Kidney tubule cell (primary cell): Measurements from ENCODE around the gene LRRC8D.
A peak's percentile ranks its signal among the peaks of the same experiment; 100 is the strongest.

Source experiments
- DNase-seq: peaks from one replicate; pipeline ENCODE4 v3.0.0-alpha.2; 2018; ENCODE audit warnings: low spot score

Gene LRRC8D

DNA sequence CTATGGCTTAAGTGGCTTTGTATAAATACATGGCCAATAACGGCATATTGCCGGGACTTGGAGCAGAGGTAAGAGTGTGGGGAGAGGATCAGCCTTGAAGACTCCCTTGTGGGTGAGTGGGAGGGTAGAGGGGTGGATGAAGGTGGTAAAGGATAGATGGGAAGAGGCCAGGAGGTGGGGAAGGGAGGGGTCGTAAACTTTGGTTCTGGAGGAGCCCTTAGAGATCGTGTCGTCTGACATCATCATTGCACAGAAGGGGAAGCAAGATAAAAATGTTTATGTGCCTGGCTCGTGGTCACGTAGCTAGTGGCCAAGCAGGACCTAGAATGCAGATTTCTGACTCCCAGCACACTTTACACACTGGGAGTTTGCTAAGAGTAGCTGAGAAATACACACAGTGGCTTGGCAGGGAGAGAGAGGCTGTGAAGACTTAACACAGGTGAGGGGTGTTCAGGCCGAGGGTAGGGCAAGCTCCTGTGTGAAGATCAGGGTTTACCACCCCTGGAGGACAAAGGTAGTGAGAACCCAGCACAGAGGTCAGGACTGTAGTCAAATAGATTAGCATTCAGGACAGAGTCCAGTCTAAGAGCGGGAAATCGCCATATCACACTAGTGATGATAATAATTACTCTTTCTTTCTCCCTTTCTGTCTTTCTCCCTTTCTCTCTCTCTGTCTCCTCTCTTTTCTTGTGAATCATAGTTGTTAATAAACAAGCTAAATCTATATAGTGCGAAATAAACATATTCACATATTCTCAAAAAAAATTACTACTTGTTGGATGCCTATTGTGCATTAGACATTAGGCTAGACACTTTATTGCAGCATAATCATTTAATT lies 75.5 kb downstream of the LRRC8D start:
- no peak for DNase-seq

DNA sequence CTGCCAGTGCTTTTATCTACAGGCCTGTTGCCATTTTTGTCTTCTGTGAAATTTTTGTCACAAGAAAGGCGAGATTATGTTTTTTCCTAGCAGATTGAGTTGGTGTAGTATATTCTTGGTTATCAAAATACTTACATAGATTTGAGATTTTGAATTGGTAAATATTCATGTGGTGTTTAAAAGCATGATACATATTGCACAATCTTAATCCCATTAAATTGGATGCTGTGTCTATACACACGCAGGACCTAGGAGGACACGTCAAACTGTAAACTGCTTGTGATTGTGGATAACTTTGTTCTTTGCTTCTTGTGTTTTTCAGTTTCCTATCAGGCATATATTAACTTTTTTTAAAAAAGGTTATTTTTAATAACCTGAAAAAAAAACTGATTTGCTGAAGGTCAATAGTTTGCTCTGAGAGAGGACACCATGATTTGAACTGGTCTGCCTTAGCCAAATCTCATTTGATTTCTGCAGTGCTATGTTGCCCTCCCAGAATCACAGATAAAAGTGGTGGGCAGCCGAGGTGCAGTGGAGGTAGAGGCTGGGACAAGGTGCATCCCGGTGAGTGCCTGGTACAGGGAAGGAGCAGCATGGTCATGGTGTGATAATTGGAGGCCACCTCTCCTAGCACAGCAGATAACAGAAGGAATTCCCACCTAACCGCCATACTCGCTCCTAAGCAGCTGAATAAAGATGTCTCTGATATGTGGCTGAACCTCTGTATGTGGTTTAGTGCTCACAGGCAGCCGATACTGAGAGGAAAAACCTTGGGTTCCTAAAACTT lies 76.7 kb downstream of the LRRC8D start:
- no peak for DNase-seq

DNA sequence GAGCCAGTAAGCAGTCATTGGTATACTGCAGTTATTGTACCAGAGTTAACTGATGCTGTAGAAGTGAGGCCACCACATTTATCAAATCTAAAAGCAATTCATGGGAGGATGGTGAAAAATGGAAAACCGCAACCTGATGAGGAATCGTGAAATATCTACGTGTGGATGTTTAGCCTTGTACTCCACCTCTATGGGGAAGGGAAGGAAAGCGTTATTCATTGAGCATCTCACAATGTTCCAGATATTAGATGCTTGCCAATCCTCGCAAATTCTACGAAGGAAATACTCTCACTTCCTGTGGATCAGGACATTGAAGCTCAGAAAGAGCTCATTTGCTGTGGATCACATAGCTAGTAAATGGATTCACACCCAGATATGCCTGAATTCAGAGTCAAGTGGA lies 77.3 kb downstream of the LRRC8D start:
- DNase-seq = no peak

DNA sequence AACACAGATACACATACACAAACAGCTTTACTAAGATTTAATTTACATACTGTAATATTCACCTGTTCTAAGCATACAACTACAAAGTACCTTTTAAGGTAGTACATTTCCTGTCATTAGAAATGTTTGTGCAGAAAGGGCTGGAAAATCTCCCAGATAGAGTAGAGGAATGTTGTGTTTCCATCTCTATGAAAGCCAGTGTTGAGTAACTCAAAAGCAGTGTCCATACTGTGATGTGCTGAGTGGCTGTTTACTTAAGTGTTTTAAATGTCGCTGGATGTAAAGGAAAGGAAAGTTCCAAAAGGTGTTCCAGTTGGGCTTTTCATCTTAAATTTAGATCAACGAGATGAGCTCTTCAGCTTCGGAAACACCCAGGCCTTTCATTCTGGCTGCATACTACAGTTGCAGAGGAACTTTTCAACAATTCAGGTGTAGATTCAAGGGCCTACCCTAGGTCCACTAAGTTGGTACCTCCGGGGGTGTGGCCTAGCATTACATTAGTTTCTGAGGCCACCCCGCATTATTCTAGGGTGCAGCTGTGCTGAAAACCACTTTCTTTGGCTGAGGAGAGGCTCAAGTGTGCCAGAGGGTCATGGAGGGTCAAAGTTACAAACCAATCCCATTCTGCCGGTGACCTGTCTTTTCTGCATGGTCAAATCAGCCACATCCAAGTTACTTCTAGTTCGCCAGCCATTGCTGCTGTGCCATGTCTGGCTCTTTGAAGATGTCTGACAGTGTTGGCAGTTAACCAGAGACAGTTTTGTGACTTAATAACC lies 78.1 kb downstream of the LRRC8D start:
- DNase-seq = no peak

DNA sequence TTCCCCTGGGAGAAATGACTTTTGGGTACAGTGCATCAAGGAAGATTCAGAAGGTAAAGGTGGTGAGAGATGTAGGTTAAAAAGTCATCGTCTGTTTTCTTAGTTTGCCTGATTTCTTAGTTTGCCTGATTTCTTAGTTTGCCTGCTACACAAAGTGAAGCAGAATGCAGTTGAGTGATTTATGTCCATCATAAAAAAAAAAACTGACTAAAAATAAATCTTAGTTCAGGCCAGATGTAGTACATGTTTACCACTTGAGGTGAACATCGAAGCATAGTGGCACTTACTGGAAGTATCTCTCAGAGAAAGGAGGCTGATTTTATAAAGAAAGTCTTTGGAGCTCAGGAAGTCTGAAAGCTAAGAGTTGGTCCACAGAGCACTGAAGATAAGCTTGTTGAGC lies 79.5 kb downstream of the LRRC8D start:
- no peak for DNase-seq

DNA sequence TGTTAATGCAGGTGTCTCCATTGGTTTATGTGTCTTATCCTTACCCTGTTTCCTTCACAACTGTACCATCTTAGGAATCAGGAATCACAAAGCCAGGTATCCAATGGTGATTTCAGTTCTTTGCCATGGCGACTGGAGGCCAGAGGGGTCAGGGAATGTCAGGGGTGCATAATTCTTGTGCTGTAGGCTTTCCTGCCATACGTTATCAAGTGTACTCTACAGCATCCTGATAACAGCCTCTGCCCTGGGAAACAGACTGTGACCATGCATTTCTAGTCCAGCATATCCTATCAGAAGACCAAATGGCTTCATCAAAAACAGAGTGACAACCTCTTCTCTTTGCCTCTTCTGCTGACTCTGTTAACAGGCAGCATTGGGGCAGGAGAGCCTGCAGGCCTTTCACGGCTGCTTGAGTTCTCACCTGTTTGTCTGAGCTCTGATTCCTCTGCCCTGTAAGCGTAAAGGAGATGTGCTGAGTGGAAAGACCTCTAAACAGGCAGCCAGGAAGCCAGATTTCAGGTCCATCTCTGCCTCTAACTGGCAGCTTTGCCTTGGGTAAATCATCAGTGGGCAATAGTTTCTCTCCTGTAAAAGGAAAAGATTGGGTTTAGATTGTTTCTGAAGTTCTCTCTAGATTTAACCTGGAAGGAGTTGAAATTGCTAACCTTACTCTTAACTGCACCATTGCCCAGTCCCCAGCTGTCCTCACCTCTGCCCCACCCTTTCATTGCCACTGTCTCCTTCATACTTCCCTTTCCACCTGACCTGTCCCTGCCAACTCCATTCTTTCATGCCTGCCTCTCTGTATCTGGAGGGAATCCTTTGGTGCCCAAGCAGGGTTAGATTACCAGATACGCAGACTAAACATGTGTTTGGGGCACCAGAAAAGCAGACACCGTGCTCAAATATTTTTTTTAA lies 80.2 kb downstream of the LRRC8D start:
- no peak for DNase-seq

DNA sequence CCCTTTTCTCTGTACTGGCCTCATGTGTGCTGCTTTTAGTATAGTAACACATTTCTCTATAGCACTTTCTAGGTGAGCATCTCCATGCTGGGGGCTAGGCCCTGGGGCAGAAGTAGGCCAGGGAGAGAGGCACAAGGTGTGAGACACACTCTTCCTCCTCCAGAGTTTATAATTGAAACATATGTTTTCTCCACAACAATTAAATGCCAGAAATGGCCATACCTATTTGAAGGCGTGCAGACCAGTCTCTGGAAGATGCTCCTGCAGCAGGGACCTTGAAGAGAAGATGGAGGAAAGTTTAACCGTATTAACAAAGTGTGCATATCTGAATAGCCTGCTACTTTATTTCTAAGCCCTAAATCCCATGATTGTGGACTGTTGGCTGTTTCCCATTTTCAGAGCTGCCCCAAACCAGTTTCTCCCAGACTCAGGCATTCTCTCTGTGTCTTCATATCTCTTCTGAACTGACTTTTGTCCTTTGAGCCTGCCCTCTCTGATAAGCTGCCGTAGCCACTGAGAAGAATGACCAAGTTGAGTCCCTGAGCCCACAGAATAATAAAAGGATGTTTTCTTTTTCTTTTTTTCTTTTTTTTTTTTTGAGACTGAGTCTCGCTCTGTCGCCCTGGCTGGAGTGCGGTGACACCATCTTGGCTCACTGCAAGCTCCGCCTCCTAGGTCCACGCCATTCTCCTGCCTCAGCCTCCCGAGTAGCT lies 81.3 kb downstream of the LRRC8D start:
- no peak for DNase-seq

DNA sequence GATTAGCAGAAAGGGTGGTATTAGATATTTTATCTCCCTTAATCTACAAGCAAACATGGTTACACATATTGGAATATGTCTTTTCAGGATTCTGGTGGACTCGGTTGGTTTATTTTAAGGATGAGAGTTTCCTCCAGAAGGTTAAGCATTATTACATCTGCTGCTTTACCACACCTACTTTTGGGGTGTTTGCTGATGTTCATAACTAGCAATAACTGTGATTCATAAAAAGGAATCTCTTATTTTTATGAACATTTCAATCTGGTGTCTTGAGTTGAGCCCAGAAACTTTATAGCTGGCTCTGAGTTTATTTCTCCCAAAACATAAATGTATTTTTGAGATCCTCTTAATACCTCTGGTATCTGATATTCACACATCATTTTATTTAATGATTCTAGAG lies 82.7 kb downstream of the LRRC8D start:
- DNase-seq = no peak

DNA sequence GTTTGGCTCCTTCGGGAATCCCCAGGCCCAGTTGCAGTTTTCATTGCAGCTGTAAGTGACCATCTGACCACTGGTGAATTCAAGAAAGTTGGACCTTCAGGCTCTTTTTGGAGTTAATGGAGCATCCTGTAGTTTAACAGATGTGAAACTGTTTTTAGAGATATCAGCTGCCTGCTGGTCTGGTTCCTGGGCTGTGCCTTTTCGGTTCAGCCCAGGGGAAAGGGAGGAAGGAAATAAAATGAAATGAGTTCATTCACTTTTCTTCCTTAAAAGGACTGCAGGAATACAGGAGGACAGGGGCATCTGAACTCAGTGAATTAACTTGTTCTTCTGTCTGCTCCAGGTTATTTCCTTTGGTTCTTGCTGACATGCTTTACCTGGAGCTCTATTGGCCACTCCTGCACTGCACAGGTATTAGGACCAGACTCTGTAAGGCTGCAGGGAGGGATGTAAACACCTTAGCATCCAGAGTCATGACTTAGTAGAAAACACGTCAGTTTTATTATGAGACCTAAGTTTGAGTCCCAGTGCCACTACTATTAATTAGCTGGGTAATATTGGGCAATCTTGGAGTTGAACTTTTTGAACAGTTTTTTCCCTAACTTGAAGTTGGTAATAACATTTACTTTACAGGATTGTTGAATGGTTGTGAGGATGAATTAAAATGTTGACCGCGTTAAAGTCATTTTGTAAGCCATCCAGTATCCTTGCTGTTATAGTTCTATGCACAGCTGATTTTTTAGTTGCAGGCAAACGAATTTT lies 83.6 kb downstream of the LRRC8D start:
- DNase-seq = no peak

DNA sequence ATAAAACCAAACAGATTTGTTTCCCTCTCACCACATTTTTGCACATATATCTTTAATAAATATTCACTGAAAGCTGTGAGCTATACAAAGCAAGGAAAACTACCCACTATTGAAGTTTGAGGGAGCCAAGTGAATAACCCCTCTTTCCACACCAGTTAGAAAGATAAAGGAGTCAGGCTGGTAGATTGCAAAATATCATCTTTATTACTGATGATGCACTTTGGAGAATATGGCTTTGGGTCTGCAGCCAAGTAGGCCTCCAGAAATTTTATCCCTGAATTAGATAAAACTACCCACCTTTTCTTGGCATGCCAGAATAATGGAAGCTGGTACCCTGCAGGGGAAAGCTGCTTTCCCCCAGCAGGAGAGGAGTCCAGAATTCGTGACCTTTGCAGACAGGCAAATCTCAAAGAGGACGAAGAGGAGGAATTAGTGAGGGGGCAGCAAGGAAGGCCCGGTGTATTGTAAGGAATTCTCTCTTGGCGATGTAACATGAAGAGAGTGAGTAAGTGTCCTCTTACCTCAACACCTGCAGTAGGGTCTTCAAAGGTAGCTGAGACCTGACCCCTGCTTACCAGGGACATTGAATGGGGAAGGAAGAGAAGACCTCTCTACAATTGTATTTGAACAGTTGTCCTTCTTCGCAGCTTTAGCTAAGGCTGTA lies 84.7 kb downstream of the LRRC8D start:
- no peak for DNase-seq

DNA sequence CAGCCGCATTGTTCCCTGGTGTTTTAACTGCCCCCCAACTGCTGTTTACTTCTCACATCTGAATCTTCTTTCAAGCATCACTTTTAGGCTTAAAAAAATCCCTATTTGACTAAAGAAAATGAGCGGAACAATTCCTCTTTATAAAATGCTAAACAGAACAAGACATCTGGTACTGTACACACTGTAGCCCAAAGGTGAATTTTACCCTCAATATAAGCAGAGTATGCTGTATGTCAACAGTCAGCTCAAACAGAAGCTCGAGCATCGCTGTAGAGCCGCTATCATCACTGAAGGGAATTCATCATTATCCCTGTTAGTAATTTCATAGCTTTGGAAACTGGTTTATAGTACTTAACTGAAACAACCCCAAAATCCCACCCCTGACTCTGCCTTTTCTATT lies 85.3 kb downstream of the LRRC8D start:
- DNase-seq = no peak

DNA sequence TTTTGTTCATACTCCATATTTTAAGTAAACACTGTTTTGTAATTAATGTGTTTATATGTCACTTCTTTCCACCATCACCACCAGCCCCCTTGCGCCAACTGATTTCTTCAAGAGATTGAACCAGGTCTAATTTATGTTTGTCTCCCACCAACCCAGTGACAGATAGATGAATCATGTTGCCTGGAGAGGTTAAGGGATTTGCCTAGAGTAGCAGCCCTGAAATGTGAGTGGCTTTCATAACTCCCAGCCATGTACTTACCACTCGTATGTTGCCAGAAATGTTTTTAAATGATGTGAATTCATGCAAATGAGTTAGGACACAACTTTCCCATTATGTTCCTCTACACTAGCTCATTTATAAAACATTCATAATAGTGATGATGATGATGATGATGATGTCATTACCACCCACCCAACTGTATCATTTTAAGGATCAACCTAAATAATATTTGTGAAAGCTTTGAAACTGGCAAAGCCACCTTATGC lies 86.9 kb downstream of the LRRC8D start:
- DNase-seq = peak; percentile 68

DNA sequence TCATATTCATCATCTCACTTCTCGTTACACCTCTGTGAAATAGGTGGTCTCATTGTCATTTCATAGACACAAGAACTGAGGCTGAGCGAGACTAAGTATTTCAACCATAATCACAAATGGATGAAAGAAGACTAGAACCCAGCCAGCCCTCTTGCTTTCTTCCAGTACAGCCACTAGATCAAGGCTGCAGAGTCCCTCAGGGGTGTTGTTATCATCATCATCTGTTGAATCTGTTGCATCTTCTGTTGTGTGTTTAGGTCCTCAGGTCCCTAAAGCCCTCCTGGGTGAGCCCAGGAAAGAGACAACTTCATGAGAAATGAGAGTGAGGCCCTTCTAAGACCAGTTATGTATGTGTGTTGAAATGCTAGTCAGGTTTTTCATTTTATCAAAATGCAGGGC lies 87.4 kb downstream of the LRRC8D start:
- no peak for DNase-seq

DNA sequence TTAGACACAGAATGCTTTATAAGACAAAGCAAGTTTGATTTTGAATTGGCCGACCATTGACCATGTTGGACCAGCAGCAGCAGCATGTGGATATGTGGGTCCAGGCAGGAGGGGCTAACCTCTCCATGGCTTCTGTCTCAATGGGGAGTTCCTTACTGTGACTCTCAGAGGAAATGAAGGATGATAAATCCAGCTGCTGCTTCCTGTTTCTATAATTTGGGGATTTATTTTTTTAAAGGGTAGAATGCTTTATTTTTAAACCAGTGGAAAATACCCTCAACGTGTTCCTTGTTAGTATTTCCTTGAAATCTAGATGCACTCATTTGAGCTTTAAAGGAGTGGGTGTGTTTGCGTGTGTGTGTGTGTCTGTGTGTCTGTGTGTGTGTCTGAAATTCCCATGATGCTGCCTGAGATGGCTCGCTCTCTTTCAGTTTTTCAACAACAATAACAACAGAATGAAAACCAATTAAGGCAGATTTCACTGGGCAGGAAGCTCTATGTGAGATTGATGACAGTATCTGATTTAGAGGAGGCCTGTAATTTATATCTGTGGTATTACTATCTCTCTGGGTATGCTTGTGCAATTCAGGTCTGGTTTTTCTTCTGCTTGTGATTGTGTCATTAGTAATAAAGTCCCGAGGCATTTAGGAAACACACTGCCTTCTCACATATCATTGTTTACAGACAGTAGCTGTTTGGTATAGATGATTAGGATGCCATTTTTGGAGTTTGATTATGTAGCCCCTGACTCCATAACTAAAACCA lies 88.0 kb downstream of the LRRC8D start:
- DNase-seq = peak; percentile 33

DNA sequence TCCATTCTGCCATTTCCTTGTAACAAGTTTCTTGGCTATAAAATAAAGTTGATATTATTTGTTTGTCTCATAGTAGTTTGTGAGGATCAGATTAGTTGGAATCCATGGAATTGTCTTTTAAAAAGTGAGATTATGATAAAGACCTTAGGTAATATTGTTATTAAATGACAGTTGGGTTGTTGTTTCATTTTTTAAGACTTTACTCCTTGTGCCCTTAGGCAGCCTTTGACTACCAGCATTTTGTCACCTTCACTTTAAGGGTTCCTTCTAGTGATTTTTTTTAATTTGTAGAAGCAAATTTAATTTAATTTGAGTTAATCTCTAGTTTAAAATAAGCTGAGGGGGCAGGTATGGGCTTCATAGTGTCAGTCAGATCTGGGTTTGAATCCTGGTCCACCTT lies 89.4 kb downstream of the LRRC8D start:
- no peak for DNase-seq

DNA sequence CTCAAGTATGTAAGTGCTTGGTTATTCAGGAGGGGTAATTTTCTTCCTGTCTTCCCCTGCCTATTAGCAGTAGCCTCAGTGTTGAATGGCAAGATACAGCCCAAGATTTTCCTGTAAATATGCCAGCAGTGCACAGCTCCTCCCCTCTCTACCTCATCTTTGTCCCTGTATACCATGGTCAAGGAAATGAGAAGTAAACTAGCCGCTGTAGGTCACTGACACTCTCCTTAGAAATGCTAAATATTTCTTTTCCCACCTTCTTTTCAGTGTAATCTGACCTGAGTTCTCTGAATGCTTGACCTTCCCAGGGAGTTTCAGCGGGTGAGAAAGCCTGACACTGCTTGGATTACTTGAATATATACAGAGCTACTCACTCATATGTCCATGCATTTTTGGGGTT lies 89.9 kb downstream of the LRRC8D start:
- peak; percentile 93 for DNase-seq

DNA sequence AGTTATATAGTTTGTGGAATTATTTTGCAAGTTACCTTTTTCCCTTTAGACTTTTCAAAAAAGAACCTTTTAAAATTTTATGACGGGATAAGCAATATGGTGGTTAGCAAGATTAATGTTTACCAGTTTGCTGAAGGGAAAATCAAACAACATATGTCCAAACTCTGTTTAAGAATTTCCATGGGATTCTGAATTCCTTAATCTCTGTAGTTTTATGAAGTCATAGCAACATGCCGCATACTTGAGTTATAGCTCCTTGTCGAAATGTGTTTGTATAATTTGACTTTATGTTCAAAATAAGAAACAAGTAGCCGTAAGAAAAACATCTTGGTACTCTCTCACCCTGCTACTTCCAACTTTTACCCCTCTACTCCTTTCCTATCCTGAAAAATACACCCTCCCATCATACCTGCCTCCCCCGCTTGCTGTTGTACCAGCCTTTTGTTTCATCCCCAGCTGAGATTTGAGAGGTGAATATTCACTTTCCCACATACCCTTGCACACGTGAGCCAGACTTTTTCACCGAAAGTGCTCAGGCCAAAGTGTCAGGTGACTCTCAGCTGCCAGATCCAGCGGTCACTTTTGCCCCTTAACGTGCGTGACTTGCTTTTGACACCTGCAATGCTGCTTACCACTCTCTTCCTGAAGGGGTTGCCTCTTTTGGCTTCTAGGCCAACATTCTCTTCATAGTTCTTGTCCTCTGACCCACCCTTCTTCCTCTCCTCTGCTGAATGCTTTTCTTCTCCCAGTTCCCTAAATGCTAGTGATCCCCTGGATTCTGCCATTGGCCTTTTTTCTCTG lies 90.6 kb downstream of the LRRC8D start:
- DNase-seq = no peak

DNA sequence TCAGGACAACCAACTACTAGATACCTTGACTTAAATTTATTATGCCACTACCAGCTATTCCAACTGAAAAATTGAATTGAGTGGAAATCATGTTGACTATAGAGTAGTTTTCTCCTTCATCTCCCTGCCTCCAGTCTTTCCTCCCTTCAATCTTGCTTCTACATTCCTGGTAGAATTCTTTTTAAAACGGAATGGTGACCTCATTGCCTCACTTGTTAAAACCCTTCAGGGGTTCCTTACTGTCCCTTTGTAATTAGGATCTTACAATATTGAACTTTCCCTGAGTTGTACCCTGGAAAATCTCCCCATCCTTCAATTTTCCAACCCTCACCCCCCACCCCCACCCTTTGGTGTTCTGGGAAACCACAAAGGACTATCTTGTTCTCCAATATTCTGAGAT lies 91.2 kb downstream of the LRRC8D start:
- DNase-seq = no peak
